Glomerular visceral epithelial cell (primary cell): ENCODE results near the gene LIFR.
"Not testable (repeated sequence)": the region's sequence is repeated elsewhere in the genome, so short reads cannot be mapped to it uniquely, and the experiment has no call there.

Source experiments
- DNase-seq: peaks from one replicate; pipeline ENCODE4 v3.0.0-alpha.2; 2016; ENCODE audit errors: extremely low spot score

Gene LIFR

GRCh38 chr5:38581597-38581996 is 25.2 kb upstream of the LIFR start:
- no peak for DNase-seq

GRCh38 chr5:38579105-38579504 is 22.7 kb upstream of the LIFR start:
- DNase-seq, result no peak

GRCh38 chr5:38576961-38577684 is 20.7 kb upstream of the LIFR start:
- DNase-seq, result no peak

- no peak for DNase-seq
Observed at GRCh38 chr5:38576442-38576841, 20.0 kb upstream of the LIFR start.

GRCh38 chr5:38575476-38575875 is 19.0 kb upstream of the LIFR start:
- no peak for DNase-seq

GRCh38 chr5:38574009-38574408 is 17.6 kb upstream of the LIFR start:
- no peak for DNase-seq

GRCh38 chr5:38573521-38573920 is 17.1 kb upstream of the LIFR start:
- no peak for DNase-seq

- DNase-seq, result peak; percentile 30
Observed at GRCh38 chr5:38569180-38569579, 12.7 kb upstream of the LIFR start.

GRCh38 chr5:38567306-38567705 is 10.9 kb upstream of the LIFR start:
- not testable (repeated sequence) for DNase-seq

GRCh38 chr5:38563624-38564023 is 7.2 kb upstream of the LIFR start:
- peak; percentile 66 for DNase-seq

GRCh38 chr5:38562444-38563210 is 6.2 kb upstream of the LIFR start:
- no peak for DNase-seq

GRCh38 chr5:38559428-38559827 is 3.0 kb upstream of the LIFR start:
- no peak for DNase-seq

GRCh38 chr5:38557792-38558191 is 1.3 kb upstream of the LIFR start:
- DNase-seq, result no peak

- DNase-seq, result no peak
Observed at GRCh38 chr5:38557308-38557710, 863 bp upstream of the LIFR start.

GRCh38 chr5:38556088-38556598 is 303 bp downstream of the LIFR start:
- DNase-seq, result no peak

- no peak for DNase-seq
Observed at GRCh38 chr5:38555354-38556087, 925 bp downstream of the LIFR start.

- DNase-seq, result no peak
Observed at GRCh38 chr5:38554861-38555260, 1.6 kb downstream of the LIFR start.

- no peak for DNase-seq
Observed at GRCh38 chr5:38554403-38554802, 2.0 kb downstream of the LIFR start.

GRCh38 chr5:38553001-38553521 is 3.4 kb downstream of the LIFR start:
- DNase-seq, result no peak

- DNase-seq, result peak; percentile 56
Observed at GRCh38 chr5:38551030-38552017, 5.1 kb downstream of the LIFR start.
